ENCODE data around the gene CUL4A. TPM values are rescaled to one million over a fixed set of nuclear protein-coding genes. Genes with fewer than 3 reads are reported as not detected.

The CUL4A gene
- total RNA-seq, 2 experiments from 2014 or later: 58.9 to 59.4 TPM

DNA sequence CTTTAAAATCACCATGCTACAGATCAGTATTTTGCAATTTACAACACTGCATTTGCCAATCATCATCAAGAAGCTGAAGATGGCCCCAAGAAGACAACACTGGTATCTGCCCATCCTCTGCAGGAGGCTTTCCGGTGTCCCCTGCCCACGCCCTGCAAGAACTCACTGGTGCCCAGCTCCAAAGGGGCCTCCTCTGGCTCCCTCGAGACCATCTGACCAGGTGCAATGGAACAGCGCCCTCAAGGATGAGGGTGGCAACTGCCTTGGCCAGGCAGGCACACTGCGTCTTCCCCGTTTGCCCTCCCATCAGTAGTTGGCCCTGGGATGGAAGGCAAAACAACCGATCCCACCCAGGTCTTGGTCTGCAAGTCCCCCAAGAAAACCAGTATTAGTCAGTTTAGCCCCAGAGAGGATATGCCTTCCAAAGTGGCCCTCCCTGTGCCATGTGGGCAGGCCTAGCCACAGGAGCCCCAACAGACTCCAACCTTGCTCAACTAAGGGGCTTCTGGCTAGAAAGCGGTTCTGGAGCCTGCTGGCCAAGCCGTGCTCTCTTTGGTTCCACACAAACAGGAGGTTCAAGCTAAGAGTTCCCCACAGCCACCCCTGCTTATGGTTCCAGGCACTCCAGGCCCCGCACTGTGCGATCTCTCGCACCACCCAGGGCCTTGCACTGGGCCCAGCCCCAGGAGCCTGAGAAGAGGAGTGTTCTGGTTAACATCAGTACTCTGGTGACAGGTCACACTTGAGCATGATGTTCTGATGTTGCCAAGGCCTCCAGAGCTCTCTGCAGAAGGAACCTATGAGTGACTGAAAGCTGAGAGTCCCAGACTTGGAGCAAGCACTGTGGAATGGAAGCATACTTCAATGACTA, 5.7 kb upstream of the CUL4A start:
- CTCF ChIA-PET: interaction anchor here (0.5 kb wide), 1 partner anchor 255 kb away, joined by 3 read pairs; no protein-coding TSS in a partner anchor
- H3K36me3 Mint-ChIP-seq (ENCODE audit: low read depth): peaks cover 23% of the 10 kb centered on the region
- H3K4me3 Mint-ChIP-seq: no peak overlapping the region

DNA sequence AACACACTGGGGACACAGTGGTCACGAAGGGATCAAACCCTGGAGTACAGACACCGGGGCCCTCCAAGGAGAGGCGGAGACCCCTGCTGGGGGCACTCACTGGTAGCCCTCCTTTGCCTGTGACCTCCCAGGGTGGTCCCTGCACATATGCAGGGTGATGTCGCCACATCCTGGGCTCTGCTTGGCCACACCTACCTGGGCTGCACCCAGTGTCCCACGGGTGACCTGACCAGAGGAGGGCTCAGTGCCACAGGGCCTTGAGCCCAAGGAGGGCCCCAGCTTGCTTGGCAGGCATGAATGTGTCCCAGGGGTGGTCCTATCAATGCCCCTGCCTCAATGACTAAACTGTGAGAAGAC, 5.1 kb upstream of the CUL4A start:
- Mint-ChIP-seq H3K4me1 (ENCODE audit: low read depth) (peaks cover 58% of the 10 kb centered on the region), H3K4me3 (no peak overlapping the region), H3K27ac (peak overlapping the region; percentile 30), H3K9me3 (no peaks in the 10 kb centered on the region), H3K27me3 (ENCODE audit: low read depth) (no peaks in the 10 kb centered on the region), H3K36me3 (ENCODE audit: low read depth) (peaks cover 23% of the 10 kb centered on the region)
- intact Hi-C loops (cut with micrococcal nuclease): loop anchor here (10.0 kb wide), 1 partner anchor 860 kb away; no protein-coding TSS in a partner anchor
- no peak for DNase-seq
- CTCF ChIA-PET: no interaction called here

More for the DNA sequence above, 5.7 kb upstream of the CUL4A start:
- DNase-seq: no peak
- Mint-ChIP-seq H3K4me1 (ENCODE audit: low read depth) (peaks cover 58% of the 10 kb centered on the region), H3K27ac (no peak overlapping the region), H3K27me3 (ENCODE audit: low read depth) (no peaks in the 10 kb centered on the region), H3K9me3 (no peaks in the 10 kb centered on the region)
- intact Hi-C loops (cut with micrococcal nuclease): loop anchor here (10.0 kb wide), 1 partner anchor 861 kb away; no protein-coding TSS in a partner anchor

DNA sequence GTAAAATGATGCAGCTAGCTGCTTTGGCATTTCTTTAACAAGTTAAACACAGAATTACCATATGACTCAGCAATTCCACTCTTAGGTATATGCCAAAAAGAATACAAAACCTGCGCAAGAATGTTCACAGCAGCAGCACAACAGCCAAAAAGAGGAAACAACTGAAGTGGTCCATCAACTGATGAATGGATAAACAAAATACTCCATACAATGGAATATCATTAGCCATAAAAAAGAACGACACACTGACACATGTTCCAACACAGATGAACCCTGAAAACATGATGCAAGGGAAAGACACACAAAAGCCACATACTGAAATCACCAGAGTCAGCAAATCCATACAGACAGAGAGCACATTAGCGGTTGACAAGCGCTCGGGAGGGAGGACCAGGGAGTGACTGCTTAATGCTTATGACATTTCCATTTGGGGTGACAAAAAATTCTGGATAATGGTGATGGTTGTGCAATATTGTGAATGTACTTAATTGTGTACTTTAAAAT, 3.9 kb upstream of the CUL4A start:
- DNase-seq: no peak
- Mint-ChIP-seq H3K27me3 (ENCODE audit: low read depth) (no peaks in the 10 kb centered on the region), H3K36me3 (ENCODE audit: low read depth) (peaks cover 18% of the 10 kb centered on the region), H3K27ac (peak overlapping the region; percentile 67), H3K9me3 (no peaks in the 10 kb centered on the region), H3K4me1 (ENCODE audit: low read depth) (peaks cover 58% of the 10 kb centered on the region), H3K4me3 (no peak overlapping the region)
- CTCF ChIA-PET: no interaction called here
- intact Hi-C loops (cut with micrococcal nuclease): loop anchor here (5.0 to 10.0 kb wide), 2 partner anchors 518 to 859 kb away; no protein-coding TSS in a partner anchor

DNA sequence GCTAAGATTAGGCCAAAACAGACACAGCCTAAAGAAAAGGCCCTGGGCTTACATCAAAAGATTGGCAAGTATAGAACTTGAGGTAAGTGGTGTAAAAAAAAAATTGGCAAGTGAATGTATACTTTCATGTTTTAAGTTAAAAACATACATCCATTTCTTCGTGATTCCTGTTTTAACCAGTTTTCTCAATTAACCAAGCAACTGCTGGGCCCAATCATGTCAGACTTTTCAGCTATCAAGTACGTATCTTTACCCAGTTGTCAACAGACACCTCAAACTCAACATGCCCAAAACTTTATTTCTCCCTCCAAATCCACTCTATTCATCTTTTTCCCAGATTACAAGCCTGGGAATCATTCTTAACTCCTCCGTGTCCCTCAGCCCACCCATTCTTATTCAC, 2.0 kb upstream of the CUL4A start:
- CTCF ChIA-PET: interaction anchor here (0.5 to 1.3 kb wide), 3 partner anchors 10 to 272 kb away, joined by 3 to 5 read pairs (median 3); no protein-coding TSS in a partner anchor
- Mint-ChIP-seq H3K4me1 (ENCODE audit: low read depth) (peaks cover 66% of the 10 kb centered on the region), H3K4me3 (peak overlapping the region; percentile 77), H3K9me3 (no peaks in the 10 kb centered on the region), H3K27ac (peak overlapping the region; percentile 81), H3K36me3 (ENCODE audit: low read depth) (peaks cover 28% of the 10 kb centered on the region), H3K27me3 (ENCODE audit: low read depth) (no peaks in the 10 kb centered on the region)
- DNase-seq: no peak
- intact Hi-C loops (cut with micrococcal nuclease): loop anchor here (5.0 to 10.0 kb wide), 2 partner anchors 520 to 857 kb away; no protein-coding TSS in a partner anchor

DNA sequence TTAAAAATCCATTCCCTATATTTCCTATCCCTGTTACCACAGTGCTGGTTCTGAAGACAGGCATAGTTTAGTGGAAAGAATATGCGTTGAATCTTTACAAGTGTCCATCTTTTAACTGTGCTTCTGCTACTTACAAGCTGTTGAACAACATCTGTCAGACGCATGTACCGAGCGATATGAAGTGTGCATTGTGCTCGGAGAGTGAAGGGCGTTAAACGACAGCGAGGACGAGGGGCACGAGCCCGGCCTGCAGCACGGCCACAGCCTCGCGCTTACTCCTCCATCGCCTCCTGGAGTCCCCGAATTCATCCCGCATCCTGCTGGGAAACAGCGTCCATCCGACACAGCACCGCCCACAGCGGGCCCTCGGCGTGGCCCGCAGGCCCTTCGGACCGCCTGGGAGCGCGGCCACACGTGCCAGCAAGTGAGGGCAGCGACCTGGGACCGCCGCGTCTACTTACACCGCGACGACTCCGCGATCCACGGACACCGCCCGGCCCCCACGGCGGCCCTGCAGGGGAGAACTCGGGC, 1.5 kb upstream of the CUL4A start:
- Mint-ChIP-seq H3K36me3 (ENCODE audit: low read depth) (peaks cover 28% of the 10 kb centered on the region), H3K27me3 (ENCODE audit: low read depth) (no peaks in the 10 kb centered on the region), H3K4me3 (peak overlapping the region; percentile 77), H3K27ac (peak overlapping the region; percentile 81), H3K4me1 (ENCODE audit: low read depth) (peaks cover 62% of the 10 kb centered on the region), H3K9me3 (no peaks in the 10 kb centered on the region)
- DNase-seq: peak; percentile 8
- CTCF ChIA-PET: no interaction called here
- intact Hi-C loops (cut with micrococcal nuclease): loop anchor here (1.0 to 10.0 kb wide), 8 partner anchors 22 to 857 kb away; partner anchors contain the start of genes LAMP1, MCF2L and TFDP1

DNA sequence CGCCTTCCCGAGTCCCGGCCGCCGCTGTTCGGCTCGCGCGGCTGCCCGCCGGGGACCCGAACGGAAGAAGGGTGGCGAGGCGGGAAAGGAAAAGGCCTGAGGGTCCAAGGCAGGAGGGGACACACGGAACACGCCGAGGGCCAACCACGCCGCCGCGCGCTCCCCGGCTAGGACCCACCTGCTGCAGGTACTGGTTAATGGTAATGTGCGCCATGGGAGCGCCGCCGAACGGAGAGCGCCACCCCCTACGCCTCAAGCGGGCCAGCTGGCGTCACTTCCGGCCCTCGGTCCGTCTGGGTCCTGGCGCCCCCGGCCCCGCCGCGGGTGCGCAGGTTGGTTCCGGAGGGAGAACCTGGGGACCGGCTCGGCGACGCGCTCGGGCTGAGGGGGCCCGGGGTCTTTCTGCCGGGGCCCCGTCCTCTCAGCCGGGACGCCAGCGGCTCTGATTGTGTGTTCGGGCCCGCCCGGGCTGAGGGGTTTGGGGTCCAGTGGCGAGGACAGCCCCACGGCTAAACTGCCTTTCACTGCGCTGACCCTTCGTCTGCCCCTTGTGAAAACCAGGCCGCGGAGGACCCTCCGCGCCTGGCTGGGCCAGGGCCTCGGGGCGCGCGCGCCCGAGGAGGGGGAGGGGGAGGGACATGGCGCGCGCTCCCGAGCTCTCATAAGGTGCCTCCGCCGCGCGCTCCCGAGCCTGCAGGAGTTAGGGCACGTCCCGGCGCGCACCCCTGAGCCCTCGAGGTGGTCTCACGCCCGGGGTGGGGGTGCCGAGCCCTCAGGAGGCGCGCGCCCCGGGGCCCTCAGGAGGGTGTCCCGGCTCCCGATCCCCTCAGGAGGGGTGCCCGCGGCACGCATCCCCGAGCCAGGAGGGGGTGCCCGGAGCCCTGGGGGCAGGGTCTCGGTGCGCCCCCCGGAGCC, 735 bp upstream of the CUL4A start, which contains the start of gene PCID2:
PCID2 (minus strand) TSS at position 249 of the 915 bp plus-strand sequence; CDS start at position 214, 35 bp downstream.
- Mint-ChIP-seq H3K4me3 (peak within 1 kb of the TSS; percentile 77), H3K4me1 (ENCODE audit: low read depth) (peaks cover 55% of the 10 kb centered on the region), H3K9me3 (no peaks in the 10 kb centered on the region), H3K36me3 (ENCODE audit: low read depth) (peaks cover 28% of the 10 kb centered on the region), H3K27ac (peak within 1 kb of the TSS; percentile 81), H3K27me3 (ENCODE audit: low read depth) (no peaks in the 10 kb centered on the region)
- CTCF ChIA-PET: interaction anchor here (1.3 kb wide), 1 partner anchor 89 kb away, joined by 3 read pairs; no protein-coding TSS in a partner anchor
- peak; percentile 89 for DNase-seq
- intact Hi-C loops (cut with micrococcal nuclease): loop anchor here (1.0 to 10.0 kb wide), 9 partner anchors 22 to 856 kb away; partner anchors contain the start of genes DCUN1D2, LAMP1, MCF2L and TFDP1

DNA sequence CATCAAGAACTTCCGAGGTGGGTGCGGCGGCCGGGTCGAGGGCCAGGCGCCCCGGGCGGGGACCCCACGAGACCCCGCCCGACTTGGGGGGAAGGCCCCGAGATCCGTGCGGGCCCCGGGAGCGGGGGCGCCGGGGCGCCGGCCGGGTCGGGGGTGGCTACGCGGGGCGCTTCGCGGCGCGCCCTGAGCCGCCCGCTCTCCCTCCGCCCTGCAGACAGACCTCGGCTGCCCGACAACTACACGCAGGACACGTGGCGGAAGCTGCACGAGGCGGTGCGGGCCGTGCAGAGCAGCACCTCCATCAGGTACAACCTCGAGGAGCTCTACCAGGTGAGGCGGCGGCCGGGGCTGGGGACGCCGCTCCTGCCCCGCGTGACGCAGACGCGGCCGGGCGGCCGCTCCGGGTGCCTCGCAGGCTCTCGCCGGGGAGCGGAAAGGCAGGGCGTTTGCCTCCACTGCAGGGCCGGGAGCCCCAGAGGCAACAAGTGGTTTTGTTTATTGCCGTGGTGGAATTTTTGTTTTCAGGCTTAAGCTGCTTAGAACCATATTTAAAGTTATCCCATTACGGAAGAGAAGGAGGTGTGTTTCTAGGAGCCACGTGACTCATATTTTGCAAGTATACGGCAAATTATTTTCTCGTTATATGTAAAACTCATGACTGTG, 477 bp downstream of the CUL4A start:
- no peaks in the 10 kb centered on the region for H3K27me3 Mint-ChIP-seq (ENCODE audit: low read depth)
- peak; percentile 68 for DNase-seq
- H3K4me3 Mint-ChIP-seq: peak overlapping the region; percentile 72
- peak overlapping the region; percentile 65 for H3K27ac Mint-ChIP-seq
- peaks cover 28% of the 10 kb centered on the region for H3K36me3 Mint-ChIP-seq (ENCODE audit: low read depth)
- no peaks in the 10 kb centered on the region for H3K9me3 Mint-ChIP-seq
- intact Hi-C loops (cut with micrococcal nuclease): loop anchor here (1.0 to 10.0 kb wide), 3 partner anchors 280 to 855 kb away; partner anchors contain the start of gene DCUN1D2
- H3K4me1 Mint-ChIP-seq (ENCODE audit: low read depth): peaks cover 47% of the 10 kb centered on the region
- CTCF ChIA-PET: interaction anchor here (1.3 kb wide), 1 partner anchor 88 kb away, joined by 3 read pairs; no protein-coding TSS in a partner anchor

DNA sequence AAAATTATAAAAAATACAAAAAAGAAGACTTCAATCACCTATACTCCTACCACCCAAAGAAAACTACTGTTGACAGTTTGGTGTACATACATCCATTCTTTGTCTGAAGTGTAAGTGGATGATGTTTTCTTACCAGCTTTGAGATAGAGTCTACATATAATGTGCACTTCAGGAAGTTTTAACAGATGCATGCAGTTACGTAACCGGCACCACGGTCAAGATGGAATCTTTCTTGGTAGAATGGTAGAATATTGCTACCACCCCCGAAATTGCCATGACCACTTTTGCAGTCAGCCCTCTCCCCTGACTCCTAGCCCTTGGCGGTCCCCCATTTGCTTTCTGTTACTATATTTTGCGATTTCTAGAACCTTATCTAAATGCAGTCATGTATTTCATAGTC, 1.4 kb downstream of the CUL4A start:
- H3K27me3 Mint-ChIP-seq (ENCODE audit: low read depth): no peaks in the 10 kb centered on the region
- no peaks in the 10 kb centered on the region for H3K9me3 Mint-ChIP-seq
- peaks cover 23% of the 10 kb centered on the region for H3K36me3 Mint-ChIP-seq (ENCODE audit: low read depth)
- H3K4me3 Mint-ChIP-seq: peak overlapping the region; percentile 72
- DNase-seq: no peak
- intact Hi-C loops (cut with micrococcal nuclease): no loop called here
- CTCF ChIA-PET: no interaction called here
- H3K27ac Mint-ChIP-seq: peak overlapping the region; percentile 36
- peaks cover 38% of the 10 kb centered on the region for H3K4me1 Mint-ChIP-seq (ENCODE audit: low read depth)

DNA sequence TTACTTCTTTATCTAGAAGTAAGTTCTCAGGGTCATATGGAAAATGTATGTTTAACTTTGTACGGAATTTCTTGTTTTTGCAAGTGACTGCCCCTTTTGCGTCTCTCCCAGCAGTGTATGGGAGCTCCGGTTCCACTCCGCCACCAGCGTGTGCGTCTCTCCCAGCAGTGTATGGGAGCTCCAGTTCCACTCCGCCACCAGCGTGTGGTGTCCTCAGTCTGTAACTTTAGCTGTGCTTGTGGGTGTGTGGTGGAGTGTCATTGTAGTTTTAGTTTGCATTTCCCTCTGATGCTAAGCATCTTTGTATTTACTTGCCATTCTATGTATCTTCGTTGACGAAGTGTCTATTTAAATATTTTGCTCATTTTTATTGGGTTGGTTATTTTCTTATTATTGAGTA, 2.4 kb downstream of the CUL4A start:
- DNase-seq: peak; percentile 28
- Mint-ChIP-seq H3K4me3 (peak overlapping the region; percentile 31), H3K36me3 (ENCODE audit: low read depth) (peaks cover 21% of the 10 kb centered on the region), H3K27me3 (ENCODE audit: low read depth) (no peaks in the 10 kb centered on the region), H3K4me1 (ENCODE audit: low read depth) (peaks cover 28% of the 10 kb centered on the region), H3K9me3 (no peaks in the 10 kb centered on the region), H3K27ac (no peak overlapping the region)
- intact Hi-C loops (cut with micrococcal nuclease): no loop called here
- CTCF ChIA-PET: no interaction called here

DNA sequence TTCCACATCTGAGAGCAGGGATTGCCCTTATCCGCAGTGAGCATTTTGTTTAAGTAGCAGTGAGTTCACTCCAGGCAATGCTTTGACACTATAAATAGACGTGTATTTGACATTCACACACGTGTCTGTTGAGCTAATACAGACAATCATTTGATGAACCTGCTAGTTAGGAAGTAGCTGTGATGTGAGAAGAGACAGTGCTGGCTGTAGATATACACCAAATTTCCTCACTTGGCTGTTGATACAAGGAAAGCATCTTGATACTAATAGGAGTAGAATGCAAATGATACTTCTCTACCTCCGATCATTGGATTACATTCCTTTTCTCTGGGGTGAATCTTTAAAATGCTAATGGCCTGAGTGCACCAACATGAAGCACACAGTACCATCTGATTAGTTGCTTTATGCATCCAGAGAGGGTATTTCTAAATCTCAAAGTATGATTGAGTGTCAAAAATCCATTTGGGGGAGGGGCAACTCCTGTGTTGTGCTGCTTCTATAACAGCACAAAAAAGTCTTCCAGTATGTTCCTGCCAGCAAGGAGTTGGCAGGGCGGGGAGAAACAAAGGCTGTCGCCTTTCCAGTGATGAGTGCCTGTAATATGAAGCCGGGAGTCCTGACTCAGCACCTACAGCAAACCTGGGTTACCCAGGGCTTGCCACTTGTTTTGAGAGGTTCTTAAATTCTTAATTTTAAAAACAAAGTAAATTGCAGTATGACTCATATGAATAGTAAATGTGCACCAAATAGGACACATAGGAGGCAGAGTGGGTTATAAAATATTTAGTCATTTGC, 7.0 kb downstream of the CUL4A start:
- Mint-ChIP-seq H3K27me3 (ENCODE audit: low read depth) (no peaks in the 10 kb centered on the region), H3K4me1 (ENCODE audit: low read depth) (peaks cover 16% of the 10 kb centered on the region), H3K4me3 (no peak overlapping the region), H3K27ac (no peak overlapping the region), H3K9me3 (no peaks in the 10 kb centered on the region), H3K36me3 (ENCODE audit: low read depth) (peaks cover 10% of the 10 kb centered on the region)
- CTCF ChIA-PET: no interaction called here
- DNase-seq: peak; percentile 27
- intact Hi-C loops (cut with micrococcal nuclease): no loop called here
